CD4-positive, alpha-beta T cell treated with Interleukin-17A for 1 hour (primary cell): ENCODE measurements around the gene UAP1.

ENCODE experiments used
- DNase-seq: peaks from one replicate; pipeline ENCODE4 v3.0.0-alpha.2; 2020

UAP1 gene

GRCh38 chr1:162561616-162562469 is at the start of gene UAP1:
UAP1 (plus strand) TSS chr1:162561722; CDS start chr1:162566069, 4,347 bp downstream.
- DNase-seq, result no peak

DNA sequence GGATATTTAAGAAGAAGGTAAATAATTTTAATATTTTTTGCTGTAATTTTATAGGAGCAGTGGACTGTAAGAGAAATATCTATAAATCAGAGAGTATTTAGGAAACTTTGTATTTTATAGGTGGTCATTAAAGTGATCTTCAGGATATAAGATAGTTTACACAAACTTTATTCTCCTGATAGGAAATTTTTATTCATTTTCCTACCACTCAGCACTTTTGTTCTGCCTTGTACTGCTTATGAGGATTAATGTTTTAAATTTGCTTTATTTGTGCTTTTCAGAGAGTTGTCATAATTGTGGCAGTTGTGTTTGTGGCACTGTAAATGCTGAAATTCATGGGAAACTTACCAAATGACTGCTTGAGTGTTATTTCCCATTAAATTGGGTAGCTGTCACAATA is 34.2 kb upstream of the UAP1 start:
- no peak for DNase-seq

GRCh38 chr1:162530307-162530987 is 31.1 kb upstream of the UAP1 start:
- peak; percentile 1 for DNase-seq

DNA sequence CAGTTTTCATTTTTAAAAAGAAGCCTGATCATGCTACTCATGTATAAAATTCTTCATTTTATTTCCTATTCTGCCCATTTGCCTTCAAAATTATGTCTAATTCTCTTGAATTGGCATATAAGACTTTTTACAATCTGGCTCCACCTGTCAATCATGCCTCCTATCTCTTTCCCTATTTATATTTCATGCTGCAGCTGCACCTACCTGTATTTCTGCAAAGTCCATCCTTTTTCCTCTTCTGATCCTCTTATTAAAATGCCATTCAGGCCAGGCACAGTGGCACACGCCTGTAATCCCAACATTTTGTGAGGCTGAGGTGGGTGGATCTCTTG is 30.6 kb upstream of the UAP1 start:
- no peak for DNase-seq

DNA sequence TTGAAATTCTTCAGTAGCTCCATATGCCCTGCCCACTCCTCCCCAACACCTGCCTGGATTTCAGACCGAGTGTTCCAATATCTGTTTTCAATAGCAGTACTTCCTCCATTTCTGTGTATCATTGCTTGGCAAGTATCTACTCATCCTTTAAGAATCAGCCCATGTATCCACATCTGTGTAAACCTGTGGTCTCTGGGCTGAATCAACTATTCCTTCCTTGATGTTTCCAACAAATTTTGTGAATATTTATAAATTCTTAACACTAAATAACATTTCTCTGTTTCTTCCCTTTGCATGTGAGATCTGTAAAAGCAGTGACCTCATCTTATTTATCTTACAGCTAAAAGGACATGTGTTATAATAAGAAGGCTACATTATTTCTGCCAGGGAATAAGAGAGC is 26.0 kb upstream of the UAP1 start:
- no peak for DNase-seq

- DNase-seq, result no peak
These were observed 25.0 kb upstream of the UAP1 start for GRCh38 chr1:162536511-162536910.

DNA sequence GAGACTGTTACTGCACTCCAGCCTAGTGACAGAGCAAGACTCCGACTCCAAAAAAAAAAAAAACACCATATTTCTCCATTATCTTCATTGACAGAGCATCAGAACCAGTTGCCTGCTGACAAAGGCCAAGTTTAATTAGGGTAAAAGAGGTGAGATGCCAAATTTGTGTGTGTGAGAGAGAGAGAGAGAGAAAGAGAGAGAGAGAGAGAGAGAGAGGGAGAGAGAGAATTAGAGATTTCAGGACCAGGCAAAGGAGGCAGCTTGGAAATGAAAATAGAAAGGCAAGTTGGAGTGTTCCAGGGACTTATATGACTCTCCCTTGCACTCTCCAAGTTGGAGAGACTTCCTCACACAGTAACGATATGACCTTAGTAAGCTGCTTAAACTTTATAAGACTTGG is 24.3 kb upstream of the UAP1 start:
- DNase-seq, result no peak

- no peak for DNase-seq
These were observed 22.6 kb upstream of the UAP1 start for GRCh38 chr1:162538815-162539431.

- no peak for DNase-seq
These were observed 19.8 kb upstream of the UAP1 start for GRCh38 chr1:162541619-162542141.

DNA sequence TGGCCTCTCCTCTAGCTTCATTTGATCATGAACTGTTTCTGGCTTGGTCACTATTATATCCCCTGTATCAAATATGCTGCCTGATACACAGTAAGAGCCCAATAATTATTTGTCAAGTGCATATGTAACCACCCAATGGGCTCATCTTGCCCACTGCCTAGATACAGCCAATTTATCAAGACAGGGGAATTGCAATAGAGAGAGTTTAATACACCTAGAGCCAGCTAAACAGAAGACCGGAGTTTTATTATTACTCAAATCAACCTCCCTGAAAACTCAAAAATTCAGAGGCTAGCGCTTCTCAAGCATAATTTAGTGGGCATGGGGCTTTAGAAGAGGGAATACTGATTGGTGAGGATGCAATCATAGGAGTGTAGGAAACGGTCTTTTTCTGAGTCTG is 18.3 kb upstream of the UAP1 start:
- no peak for DNase-seq

GRCh38 chr1:162548170-162548569 is 13.4 kb upstream of the UAP1 start:
- DNase-seq, result peak; percentile 42

- DNase-seq, result no peak
These were observed 12.5 kb upstream of the UAP1 start for GRCh38 chr1:162549001-162549400.

- DNase-seq, result no peak
These were observed 10.6 kb upstream of the UAP1 start for GRCh38 chr1:162550925-162551324.

GRCh38 chr1:162551969-162552683 is 9.4 kb upstream of the UAP1 start:
- no peak for DNase-seq

DNA sequence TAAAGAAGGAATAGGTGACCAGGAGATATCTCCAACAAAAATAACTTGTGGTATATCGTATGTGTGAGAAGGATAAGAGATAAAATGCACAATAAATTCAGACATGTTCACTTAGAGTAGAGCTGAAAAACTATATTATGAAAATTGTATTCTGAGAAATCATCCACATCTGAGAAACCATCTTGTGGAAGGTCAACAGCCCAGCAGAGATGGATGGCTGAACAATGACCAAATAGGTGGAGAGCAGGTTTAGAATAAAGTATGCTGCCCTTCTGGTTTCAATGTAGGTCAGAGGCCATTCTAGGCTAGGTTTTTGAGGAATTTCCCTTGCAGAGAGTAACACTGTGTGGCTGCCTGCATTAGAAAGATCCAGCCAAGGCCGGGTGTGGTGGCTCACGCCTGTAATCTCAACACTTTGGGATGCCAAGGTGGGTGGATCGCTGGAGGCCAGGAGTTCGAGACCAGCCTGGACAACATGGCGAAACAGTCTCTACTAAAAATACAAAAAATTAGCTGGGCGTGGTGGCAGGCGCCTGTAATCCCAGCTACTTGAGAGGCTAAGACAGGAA is 8.8 kb upstream of the UAP1 start:
- DNase-seq, result no peak

- DNase-seq, result no peak
These were observed 7.3 kb upstream of the UAP1 start for GRCh38 chr1:162554258-162554657.

DNA sequence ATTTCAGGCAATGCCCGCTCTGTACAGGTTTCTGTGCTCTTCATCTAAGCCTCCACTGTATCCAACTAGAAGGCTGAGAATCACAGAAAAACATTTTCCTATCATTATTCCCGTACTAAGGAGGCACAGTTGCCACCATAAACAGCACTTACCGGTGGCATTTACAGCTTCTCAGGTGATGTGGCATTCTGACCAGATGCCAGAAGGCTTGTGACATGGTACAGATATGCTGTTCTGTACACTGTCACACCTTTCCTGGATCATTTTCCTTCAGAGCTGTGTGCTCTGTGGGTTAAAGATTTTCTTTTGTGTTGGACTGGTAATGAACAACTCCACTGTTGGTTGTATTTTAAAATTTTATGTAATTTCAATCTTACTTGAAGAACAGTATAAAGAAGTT is 4.0 kb upstream of the UAP1 start:
- no peak for DNase-seq

- DNase-seq, result no peak
These were observed 1.1 kb upstream of the UAP1 start for GRCh38 chr1:162560303-162561036.

GRCh38 chr1:162561037-162561615 is 396 bp upstream of the UAP1 start:
- peak; percentile 98 for DNase-seq

GRCh38 chr1:162562470-162562828 is 927 bp downstream of the UAP1 start:
- DNase-seq, result no peak

DNA sequence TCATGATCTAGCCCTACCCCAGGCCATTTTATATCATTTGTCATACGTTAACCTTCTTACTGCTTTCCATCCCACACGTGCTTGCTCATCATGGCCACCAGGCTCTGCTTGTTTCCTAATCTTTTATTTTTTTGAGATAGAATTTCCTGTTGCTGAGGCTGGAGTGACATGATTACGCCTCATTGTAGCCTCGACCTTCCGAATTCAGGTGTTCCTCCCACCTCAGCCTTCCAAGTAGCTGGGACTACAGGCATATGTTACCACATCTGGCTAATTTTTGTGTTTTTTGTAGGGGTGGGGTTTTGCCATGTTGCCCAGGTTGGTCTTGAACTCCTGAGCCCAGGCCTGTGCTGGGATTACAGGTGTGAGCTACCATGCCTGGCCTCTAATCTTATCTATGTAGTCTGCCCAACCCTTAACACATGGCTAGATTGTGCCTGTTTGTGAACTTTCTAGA is 3.3 kb downstream of the UAP1 start:
- no peak for DNase-seq

DNA sequence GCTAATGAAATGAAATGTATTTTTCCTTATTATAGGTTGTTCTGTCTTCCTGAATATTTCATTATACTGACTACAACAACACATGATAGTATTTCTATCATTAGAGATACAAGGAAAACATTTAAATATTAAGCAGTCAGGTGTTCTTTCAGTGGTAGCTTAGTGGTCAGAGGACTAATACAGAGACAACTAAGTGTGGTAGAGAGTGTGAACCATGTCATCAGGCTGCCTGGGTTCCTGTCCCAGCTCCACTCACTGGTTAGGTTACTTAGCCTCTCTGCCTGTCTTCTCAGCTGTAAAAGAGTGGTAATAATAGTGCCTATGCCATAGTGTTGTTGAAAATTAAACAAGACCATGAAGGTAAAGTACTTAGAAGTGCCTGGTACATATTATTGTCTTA is 3.9 kb downstream of the UAP1 start:
- DNase-seq, result no peak
